PFSK-1 (cell line): ENCODE data around the gene TOGARAM2.

Source experiments
- POLR2AphosphoS5 ChIP-seq: IDR thresholded peaks from 2 replicates; pipeline ENCODE4 v1.6.1; 2012; ENCODE audit warnings: low read depth, mild to moderate bottlenecking, control low read depth, low read length, moderate library complexity
- SIN3A ChIP-seq: IDR thresholded peaks from 2 replicates; pipeline ENCODE4 v1.6.1; 2012; ENCODE audit warnings: mild to moderate bottlenecking, low read length, moderate library complexity, borderline replicate concordance; ENCODE audit not compliant: insufficient read depth
- TAF1 ChIP-seq: IDR thresholded peaks from 2 replicates; pipeline ENCODE4 v1.6.1; 2012; ENCODE audit warnings: low read length, control low read depth, borderline replicate concordance; ENCODE audit not compliant: insufficient read depth
- TF ChIP-seq, protein P1 (sequence below), 2 experiments: IDR thresholded peaks; 2 replicates each; pipeline versions ENCODE4 v1.6.1 to v1.8.0; 2011 to 2012; ENCODE audit warnings: low read depth in 2 of 2, low read length in 2 of 2, control low read depth in 1 of 2, inconsistent platforms in 1 of 2, mild to moderate bottlenecking in 1 of 2, moderate library complexity in 1 of 2; ENCODE audit not compliant: insufficient read depth in 1 of 2

DNA sequence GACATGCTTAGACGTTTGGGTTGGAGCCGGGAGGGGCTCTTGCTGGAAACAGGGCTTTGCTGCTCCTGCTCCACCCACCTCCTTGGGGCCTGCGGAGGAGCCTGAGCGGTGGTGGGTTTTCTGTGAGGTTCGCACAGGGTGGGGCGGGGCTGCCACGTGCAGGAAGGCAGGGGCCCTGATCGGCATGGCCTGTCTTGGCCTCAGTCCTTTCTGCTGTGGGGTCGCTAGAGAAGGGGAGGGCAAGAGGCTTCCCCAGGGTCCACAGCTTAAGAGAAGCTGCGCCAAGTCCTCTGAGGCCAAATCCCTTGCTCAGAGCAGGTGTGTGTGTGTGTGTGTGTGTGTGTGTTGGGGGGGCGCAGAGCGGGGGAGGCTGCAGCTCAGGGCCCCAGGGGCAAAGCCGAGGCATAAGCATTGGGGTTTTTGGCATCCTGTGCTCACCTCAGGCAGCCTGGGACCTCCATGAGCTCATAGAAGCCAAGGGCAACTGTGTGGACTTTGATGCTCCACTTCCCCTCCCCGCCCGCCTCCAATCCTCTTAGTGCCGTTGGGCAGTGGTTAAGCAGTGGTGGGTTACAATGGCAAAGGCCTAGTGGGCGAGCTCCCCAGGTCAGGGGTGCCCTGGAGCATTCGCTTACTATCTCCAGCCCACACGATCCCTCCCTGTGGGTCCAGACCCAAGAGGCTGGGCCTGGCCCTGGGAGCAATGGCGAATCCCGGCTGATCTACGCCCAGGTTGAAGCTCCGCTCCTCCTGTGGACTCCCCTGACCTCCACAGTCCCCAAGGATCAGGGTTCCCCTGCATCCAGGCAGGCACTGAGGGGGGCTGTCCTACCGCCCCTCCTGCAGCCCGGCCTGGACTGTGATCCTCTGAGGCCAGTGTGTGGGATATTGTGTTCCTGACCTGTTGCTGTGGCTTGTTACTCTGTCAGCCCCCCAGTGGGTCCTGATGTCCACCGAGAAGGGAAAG is 28.9 kb downstream of the TOGARAM2 start:
- TF ChIP-seq, protein P1, sequence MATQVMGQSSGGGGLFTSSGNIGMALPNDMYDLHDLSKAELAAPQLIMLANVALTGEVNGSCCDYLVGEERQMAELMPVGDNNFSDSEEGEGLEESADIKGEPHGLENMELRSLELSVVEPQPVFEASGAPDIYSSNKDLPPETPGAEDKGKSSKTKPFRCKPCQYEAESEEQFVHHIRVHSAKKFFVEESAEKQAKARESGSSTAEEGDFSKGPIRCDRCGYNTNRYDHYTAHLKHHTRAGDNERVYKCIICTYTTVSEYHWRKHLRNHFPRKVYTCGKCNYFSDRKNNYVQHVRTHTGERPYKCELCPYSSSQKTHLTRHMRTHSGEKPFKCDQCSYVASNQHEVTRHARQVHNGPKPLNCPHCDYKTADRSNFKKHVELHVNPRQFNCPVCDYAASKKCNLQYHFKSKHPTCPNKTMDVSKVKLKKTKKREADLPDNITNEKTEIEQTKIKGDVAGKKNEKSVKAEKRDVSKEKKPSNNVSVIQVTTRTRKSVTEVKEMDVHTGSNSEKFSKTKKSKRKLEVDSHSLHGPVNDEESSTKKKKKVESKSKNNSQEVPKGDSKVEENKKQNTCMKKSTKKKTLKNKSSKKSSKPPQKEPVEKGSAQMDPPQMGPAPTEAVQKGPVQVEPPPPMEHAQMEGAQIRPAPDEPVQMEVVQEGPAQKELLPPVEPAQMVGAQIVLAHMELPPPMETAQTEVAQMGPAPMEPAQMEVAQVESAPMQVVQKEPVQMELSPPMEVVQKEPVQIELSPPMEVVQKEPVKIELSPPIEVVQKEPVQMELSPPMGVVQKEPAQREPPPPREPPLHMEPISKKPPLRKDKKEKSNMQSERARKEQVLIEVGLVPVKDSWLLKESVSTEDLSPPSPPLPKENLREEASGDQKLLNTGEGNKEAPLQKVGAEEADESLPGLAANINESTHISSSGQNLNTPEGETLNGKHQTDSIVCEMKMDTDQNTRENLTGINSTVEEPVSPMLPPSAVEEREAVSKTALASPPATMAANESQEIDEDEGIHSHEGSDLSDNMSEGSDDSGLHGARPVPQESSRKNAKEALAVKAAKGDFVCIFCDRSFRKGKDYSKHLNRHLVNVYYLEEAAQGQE (IDR thresholded peaks at IDR 0.05; ENCODE audit: insufficient read depth in 1 of 2, low read depth in 2 of 2, low read length in 2 of 2): no peak
- TF ChIP-seq POLR2AphosphoS5 (no peak), TAF1 (no peak), SIN3A (no peak)
